Pancreas (tissue), 10 donors: ENCODE measurements around the gene COASY. TPM values are rescaled to one million over a fixed set of nuclear protein-coding genes. Genes with fewer than 3 reads are reported as not detected.
A peak's percentile ranks its signal among the peaks of the same experiment; 100 is the strongest.
"Not testable (repeated sequence)": the region's sequence is repeated elsewhere in the genome, so short reads cannot be mapped to it uniquely, and the experiment has no call there.

ENCODE experiments used
- ATAC-seq, 4 donors: fragments of 200-7000 bp; cut with Tn5 transposase; one replicate each; pipeline versions ENCODE4 v1.8.0 to v1.9.1; 2020; ENCODE audit warnings: mild to moderate bottlenecking in 4 of 4, moderate library complexity in 4 of 4
- DNase-seq, 6 donors: peaks; one replicate each; pipeline ENCODE4 v3.0.0-alpha.2; 2020
- FAIRE-seq: peaks from 2 replicates; lab custom pipeline; 2012; peaks lifted over from hg19 to GRCh38; lab: Jason Lieb, UNC
- H3K27ac ChIP-seq, 4 donors: fragments of 200-600 bp; sonication (generic); 1 replicate in 3 of 4; 2 replicates in 1 of 4; pipeline versions ENCODE4 v1.5.0 to v1.8.0; 2020
- H3K27me3 ChIP-seq, 4 donors: fragments of 200-600 bp; one replicate each; pipeline ENCODE4 v1.8.0; 2021
- H3K36me3 ChIP-seq, 3 donors: fragments of 200-600 bp; sonication (generic) in 1 of 3; one replicate each; pipeline versions ENCODE4 v1.5.0 to v1.8.0; 2020 to 2021
- H3K4me1 ChIP-seq, 3 donors: fragments of 200-600 bp; one replicate each; pipeline ENCODE4 v1.8.0; 2021
- H3K4me3 ChIP-seq, 4 donors: fragments of 200-600 bp; sonication (generic) in 2 of 4; one replicate each; pipeline versions ENCODE4 v1.5.0 to v1.8.0; 2020 to 2021
- H3K9me3 ChIP-seq, 4 donors: fragments of 200-600 bp; one replicate each; pipeline ENCODE4 v1.8.0; 2021
- WGBS, 2 donors: extraction: QIAGEN DNeasy Blood & Tissue Kit; methylation state at CpG; one replicate each; pipeline ENCODE4 v1.1.7; 2013; 5-methylcytosine and 5-hydroxymethylcytosine counted together
- intact Hi-C, 3 donors: fragments of 100-400 bp; cut with DNase I; formaldehyde crosslinking; loops; one replicate each; pipeline versions ENCODE4 v1.11.1 to v1.14.2; 2022
- polyA plus RNA-seq, 2 donors: library from polyadenylated mRNA; stranded (reverse); fragments of 200-250 nt; gene quantifications; one replicate each; pipeline ENCODE4 v1.2.3, GENCODE V29; 2013
- total RNA-seq, 6 donors: library from RNA; stranded (reverse); fragmentation: NEBNext Ultra II Directional in 4 of 6; extraction: Animal tissue kit (Norgen Biotek cat#: 25700) in 4 of 6; gene quantifications; one replicate each; pipeline versions ENCODE4 v1.2.1 to v1.2.4, GENCODE V29; 2021 to 2023
- TF ChIP-seq, protein P1 (sequence below), 4 donors: fragments of 200-600 bp; sonication (generic) in 3 of 4; IDR thresholded peaks; one replicate each; pipeline versions ENCODE4 v1.5.0 to v1.8.0; 2021; ENCODE audit warnings: antibody characterized with exemption in 4 of 4
- donor health status: healthy with polysubstance abuse.
- donor health status: DM: no; HTN: no; CAD: no; lungs with moderate emphysema.
- donor health status: DM: no; HTN: no; CAD: no.
- donor health status: control.
- donor health status: control.
- donor health status: Bipolar disorder and iron deficiency.
- donor health status: DM: yes; HTN: yes; CAD: no.
- donor health status: DM: no; HTN: no; CAD: no.
- donor health status: DM: no; HTN: no; CAD: no.
- donor health status: DM: yes; HTN: yes; CAD: no.

COASY gene
- total and polyA plus RNA-seq, 8 donors = 32.3 to 152 (median 56.0) TPM

DNA sequence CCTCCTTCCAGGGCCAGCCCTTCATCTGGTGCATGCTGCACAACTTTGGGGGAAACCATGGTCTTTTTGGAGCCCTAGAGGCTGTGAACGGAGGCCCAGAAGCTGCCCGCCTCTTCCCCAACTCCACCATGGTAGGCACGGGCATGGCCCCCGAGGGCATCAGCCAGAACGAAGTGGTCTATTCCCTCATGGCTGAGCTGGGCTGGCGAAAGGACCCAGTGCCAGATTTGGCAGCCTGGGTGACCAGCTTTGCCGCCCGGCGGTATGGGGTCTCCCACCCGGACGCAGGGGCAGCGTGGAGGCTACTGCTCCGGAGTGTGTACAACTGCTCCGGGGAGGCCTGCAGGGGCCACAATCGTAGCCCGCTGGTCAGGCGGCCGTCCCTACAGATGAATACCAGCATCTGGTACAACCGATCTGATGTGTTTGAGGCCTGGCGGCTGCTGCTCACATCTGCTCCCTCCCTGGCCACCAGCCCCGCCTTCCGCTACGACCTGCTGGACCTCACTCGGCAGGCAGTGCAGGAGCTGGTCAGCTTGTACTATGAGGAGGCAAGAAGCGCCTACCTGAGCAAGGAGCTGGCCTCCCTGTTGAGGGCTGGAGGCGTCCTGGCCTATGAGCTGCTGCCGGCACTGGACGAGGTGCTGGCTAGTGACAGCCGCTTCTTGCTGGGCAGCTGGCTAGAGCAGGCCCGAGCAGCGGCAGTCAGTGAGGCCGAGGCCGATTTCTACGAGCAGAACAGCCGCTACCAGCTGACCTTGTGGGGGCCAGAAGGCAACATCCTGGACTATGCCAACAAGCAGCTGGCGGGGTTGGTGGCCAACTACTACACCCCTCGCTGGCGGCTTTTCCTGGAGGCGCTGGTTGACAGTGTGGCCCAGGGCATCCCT, 18.5 kb upstream of the COASY start:
- H3K4me3 ChIP-seq = no peak overlapping the region
- H3K27me3 ChIP-seq = no peaks in the 10 kb centered on the region
- TF ChIP-seq, protein P1, sequence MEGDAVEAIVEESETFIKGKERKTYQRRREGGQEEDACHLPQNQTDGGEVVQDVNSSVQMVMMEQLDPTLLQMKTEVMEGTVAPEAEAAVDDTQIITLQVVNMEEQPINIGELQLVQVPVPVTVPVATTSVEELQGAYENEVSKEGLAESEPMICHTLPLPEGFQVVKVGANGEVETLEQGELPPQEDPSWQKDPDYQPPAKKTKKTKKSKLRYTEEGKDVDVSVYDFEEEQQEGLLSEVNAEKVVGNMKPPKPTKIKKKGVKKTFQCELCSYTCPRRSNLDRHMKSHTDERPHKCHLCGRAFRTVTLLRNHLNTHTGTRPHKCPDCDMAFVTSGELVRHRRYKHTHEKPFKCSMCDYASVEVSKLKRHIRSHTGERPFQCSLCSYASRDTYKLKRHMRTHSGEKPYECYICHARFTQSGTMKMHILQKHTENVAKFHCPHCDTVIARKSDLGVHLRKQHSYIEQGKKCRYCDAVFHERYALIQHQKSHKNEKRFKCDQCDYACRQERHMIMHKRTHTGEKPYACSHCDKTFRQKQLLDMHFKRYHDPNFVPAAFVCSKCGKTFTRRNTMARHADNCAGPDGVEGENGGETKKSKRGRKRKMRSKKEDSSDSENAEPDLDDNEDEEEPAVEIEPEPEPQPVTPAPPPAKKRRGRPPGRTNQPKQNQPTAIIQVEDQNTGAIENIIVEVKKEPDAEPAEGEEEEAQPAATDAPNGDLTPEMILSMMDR (IDR thresholded peaks at IDR 0.05) = no peak
- FAIRE-seq (no peak), ATAC-seq (no peak), DNase-seq (peak in 1 of 6 donors; percentile 72)
- no peak overlapping the region for H3K27ac ChIP-seq
- H3K9me3 ChIP-seq = no peaks in the 10 kb centered on the region
- WGBS, 2 donors = 90 to 93% methylated on average over 38 to 39 of the region's 39 CpGs
- H3K36me3 ChIP-seq = peaks cover 0 to 4% (median 0%) of the 10 kb centered on the region in 3 donors
- peaks cover 0 to 3% (median 3%) of the 10 kb centered on the region in 3 donors for H3K4me1 ChIP-seq
- intact Hi-C loops = no loop called here

DNA sequence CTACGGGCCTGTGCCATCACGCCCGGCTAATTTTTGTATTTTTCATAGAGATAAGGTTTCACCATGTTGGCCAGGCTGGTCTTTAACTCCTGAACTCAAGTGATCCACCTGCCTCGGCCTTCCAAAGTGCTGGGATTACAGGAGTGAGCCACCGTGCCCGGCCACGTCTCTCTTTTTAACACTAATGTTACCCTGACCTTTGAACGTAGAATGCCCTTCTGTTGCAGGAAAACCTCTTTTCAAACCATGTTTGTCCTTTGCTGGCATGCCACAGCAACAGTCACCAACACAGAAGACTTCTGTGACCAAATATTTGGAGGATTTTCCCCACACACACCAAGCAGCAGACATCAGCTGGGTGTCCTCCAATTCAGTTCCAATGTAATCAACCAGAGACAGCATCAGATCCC, 17.1 kb upstream of the COASY start:
- H3K27me3 ChIP-seq = no peaks in the 10 kb centered on the region
- H3K4me1 ChIP-seq = peaks cover 0 to 3% (median 3%) of the 10 kb centered on the region in 3 donors
- DNase-seq (no peak), FAIRE-seq (no peak), ATAC-seq (no peak)
- no peak overlapping the region for H3K27ac ChIP-seq
- intact Hi-C loops = no loop called here
- no peak overlapping the region for H3K4me3 ChIP-seq
- no peaks in the 10 kb centered on the region for H3K9me3 ChIP-seq
- H3K36me3 ChIP-seq = peaks cover 0 to 4% (median 0%) of the 10 kb centered on the region in 3 donors
- TF ChIP-seq, protein P1 (IDR thresholded peaks at IDR 0.05) = no peak
- 66 to 71% methylated on average over 8 of the region's 8 CpGs for WGBS, 2 donors

DNA sequence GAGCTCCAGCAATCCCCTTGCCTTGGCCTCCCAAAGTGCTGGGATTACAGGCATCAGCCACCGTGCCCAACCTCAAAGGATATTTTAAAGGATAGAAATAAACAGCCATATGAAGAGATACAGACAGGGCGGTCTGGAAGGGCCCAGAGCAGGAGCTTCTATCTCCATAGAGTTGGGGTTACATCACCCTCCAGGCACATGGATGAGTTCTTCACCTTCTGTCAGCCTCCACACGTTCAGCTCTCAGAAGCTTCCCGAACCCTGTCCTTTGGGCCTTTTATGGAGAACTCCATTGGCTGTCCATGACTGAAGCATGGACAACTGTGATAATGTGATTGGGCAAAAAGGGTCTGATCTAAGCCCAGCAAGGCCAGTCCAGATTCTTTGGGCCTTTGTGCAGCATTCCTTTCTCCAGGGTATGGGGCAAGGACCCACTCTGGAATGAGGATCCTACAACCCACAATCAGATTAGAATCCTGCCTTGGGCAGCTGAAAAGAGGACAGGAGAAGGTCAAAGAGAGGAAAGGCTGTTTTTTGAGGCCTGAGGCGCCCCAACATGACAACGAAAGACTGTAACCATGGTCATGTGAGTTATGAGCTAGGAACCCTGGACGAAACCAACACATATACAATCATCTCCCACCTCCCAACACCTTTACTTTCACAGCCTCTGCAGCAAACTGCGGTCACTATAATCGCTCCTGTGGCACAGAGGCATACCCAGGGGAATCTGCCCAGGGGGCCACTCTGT, 16.0 kb upstream of the COASY start:
- H3K36me3 ChIP-seq = not testable (repeated sequence)
- WGBS, 2 donors = 88 to 89% methylated on average over 9 of the region's 9 CpGs

DNA sequence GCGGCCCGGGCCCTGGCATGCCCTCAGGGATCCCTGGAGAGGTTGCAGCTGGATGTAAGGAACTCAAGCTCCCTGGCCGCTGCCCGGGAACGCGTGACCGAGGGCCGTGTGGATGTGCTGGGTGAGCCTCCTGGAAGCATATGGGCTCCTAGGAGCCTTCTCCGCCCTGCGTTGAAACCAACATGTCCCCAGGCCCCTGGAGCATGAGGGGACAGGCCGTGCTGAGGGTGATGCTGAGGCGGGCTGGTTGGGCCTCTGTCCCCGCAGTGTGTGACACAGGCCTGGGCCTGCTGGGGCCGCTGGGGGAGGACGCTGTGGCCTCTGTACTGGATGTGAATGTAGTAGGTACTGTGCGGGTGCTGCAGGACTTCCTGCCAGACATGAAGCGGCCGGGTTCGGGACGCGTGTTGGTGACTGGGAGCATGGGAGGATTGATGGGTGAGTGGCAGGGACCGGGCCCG, 14.9 kb upstream of the COASY start:
- intact Hi-C loops = no loop called here
- TF ChIP-seq, protein P1 (IDR thresholded peaks at IDR 0.05) = no peak
- Histone ChIP-seq H3K4me3 (no peak overlapping the region), H3K9me3 (no peaks in the 10 kb centered on the region), H3K27me3 (no peaks in the 10 kb centered on the region), H3K4me1 (peaks cover 0 to 3% (median 3%) of the 10 kb centered on the region in 3 donors), H3K36me3 (peaks cover 0 to 4% (median 0%) of the 10 kb centered on the region in 3 donors), H3K27ac (no peak overlapping the region)
- ATAC-seq (no peak), FAIRE-seq (no peak), DNase-seq (peak in 1 of 6 donors; percentile 83)
- 77 to 82% methylated on average over 23 of the region's 23 CpGs for WGBS, 2 donors

More for the DNA sequence above, 16.0 kb upstream of the COASY start:
- H3K27me3 ChIP-seq, H3K4me3 ChIP-seq, ATAC-seq, DNase-seq, H3K9me3 ChIP-seq, H3K27ac ChIP-seq, FAIRE-seq, H3K4me1 ChIP-seq, intact Hi-C loops: not testable (repeated sequence)

DNA sequence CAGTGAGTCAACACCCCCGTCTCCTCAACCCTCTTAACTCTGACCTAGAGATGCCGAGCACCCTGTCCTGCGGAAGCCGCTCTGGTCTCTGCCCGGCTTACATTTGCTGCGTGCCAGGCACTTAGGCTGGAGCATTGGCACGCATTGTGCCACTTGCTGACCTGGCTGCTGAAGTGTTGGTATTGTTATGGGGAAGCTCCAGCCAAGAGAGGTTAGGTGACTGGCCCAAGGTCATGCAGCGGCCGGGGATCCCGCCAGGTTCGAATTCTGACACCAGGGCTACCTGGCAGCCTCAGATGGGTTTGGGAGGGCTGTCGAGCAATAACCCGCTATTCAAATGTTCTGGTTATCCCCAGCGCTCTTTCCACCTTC, 14.3 kb upstream of the COASY start:
- 40 to 41% methylated on average over 14 of the region's 14 CpGs for WGBS, 2 donors
- no peaks in the 10 kb centered on the region for H3K27me3 ChIP-seq
- DNase-seq = peak in 1 of 6 donors; percentile 54
- peaks cover 0 to 4% (median 0%) of the 10 kb centered on the region in 3 donors for H3K36me3 ChIP-seq
- ATAC-seq = peak; percentile 29 to 59 (median 40)
- TF ChIP-seq, protein P1 (IDR thresholded peaks at IDR 0.05) = no peak
- H3K4me3 ChIP-seq = peak overlapping the region in 2 of 4 donors; percentile 33 to 48
- H3K9me3 ChIP-seq = no peaks in the 10 kb centered on the region
- intact Hi-C loops = no loop called here
- H3K27ac ChIP-seq = no peak overlapping the region
- peaks cover 0 to 3% (median 3%) of the 10 kb centered on the region in 3 donors for H3K4me1 ChIP-seq
- FAIRE-seq = no peak
